ENCODE results near the gene MED13L.

Gene MED13L

DNA sequence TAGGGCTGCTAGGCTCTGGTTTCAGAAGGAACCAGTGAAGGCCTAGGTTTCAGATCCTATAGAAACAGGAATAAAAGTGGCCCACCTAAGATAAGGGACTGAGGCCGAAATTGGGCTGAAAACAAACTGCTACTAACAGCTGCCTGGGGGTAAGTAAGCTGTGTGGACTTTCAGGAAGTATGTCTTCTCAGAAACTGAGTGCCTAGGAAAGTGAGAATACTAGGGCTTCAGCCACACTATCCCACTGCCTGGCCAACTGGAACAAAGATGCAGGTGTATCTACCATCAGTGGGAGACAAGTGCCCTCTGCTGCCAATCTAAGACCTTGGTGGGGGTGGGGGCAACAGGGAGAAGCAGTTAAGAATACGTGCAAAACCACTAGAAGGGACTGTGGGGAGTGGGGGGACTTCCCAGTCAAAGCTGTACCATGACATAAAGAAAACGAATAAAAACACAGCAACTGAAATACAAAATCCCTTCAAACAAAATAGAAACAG, 82.5 kb downstream of the MED13L start:
- peak overlapping the region; percentile 34 to 66 for H3K27ac ChIP-seq (ENCODE audit: insufficient read depth in 1 of 2, low read depth in 1 of 2, low read length in 2 of 2, poor library complexity in 1 of 2, severe bottlenecking in 2 of 2)
- POLR2A ChIA-PET, result interaction anchor here (0.6 kb wide), 1 partner anchor 66 kb away, joined by 5 read pairs; no protein-coding TSS in a partner anchor
- peak; percentile 37 to 86 (median 86) for DNase-seq
- no peak overlapping the region for H3K4me3 ChIP-seq (ENCODE audit: control insufficient read depth in 1 of 7, extremely low read depth in 1 of 7, insufficient read depth in 4 of 7, low read depth in 2 of 7, low read length in 6 of 7)
- no peaks in the 10 kb centered on the region for H3K36me3 ChIP-seq (ENCODE audit: control insufficient read depth in 4 of 4, insufficient read depth in 4 of 4, low read length in 3 of 4)
- H3K4me1 ChIP-seq (ENCODE audit: control extremely low read depth in 1 of 4, control insufficient read depth in 4 of 4, insufficient read depth in 4 of 4, low read length in 3 of 4), result peaks cover 6 to 23% (median 18%) of the 10 kb centered on the region in 4 experiments
- no peaks in the 10 kb centered on the region for H3K27me3 ChIP-seq (replicated peaks in 2 of 5; ENCODE audit: control insufficient read depth in 4 of 5, insufficient read depth in 5 of 5, low read length in 4 of 5)
- no peaks in the 10 kb centered on the region for H3K9me3 ChIP-seq (ENCODE audit: control extremely low read depth in 1 of 5, control insufficient read depth in 4 of 5, insufficient read depth in 2 of 5, low read depth in 1 of 5, low read length in 4 of 5)
- CTCF ChIA-PET, result interaction anchor here (0.6 to 4.4 kb wide), 9 partner anchors 9 to 514 kb away, joined by 3 to 17 read pairs (median 3); no protein-coding TSS in a partner anchor
- 20% methylated on average over 1 of the region's 3 CpGs for WGBS (ENCODE audit: insufficient coverage)

DNA sequence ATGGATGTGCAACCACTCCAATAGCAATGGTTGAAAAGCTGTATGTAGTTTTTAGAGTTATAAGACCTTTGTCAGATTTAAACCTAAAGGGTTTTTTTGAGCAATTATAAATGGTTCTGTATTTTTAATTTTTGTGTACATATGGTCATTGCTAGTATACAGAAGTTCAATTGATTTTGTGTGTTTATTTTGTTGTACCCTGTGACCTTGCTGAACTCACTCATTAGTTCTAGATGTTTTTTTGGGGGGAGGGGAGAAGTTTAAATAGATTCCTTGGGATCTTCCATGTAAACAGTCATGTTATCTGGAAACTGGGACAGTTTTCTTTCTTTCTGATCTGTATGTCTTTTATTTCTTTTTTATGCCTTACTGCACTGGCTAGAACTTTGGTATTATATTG, 87.8 kb downstream of the MED13L start:
- no peaks in the 10 kb centered on the region for H3K36me3 ChIP-seq (ENCODE audit: control insufficient read depth in 4 of 4, insufficient read depth in 4 of 4, low read length in 3 of 4)
- H3K4me1 ChIP-seq (ENCODE audit: control extremely low read depth in 1 of 4, control insufficient read depth in 4 of 4, insufficient read depth in 4 of 4, low read length in 3 of 4), result peaks cover under 1 to 21% (median 9%) of the 10 kb centered on the region in 4 experiments
- ChIA-PET CTCF (interaction anchor here (0.5 kb wide), 1 partner anchor 498 kb away, joined by 3 read pairs; no protein-coding TSS in a partner anchor), POLR2A (no interaction called here)
- no peak overlapping the region for H3K27ac ChIP-seq (ENCODE audit: insufficient read depth in 1 of 2, low read depth in 1 of 2, low read length in 2 of 2, poor library complexity in 1 of 2, severe bottlenecking in 2 of 2)
- H3K9me3 ChIP-seq (ENCODE audit: control extremely low read depth in 1 of 5, control insufficient read depth in 4 of 5, insufficient read depth in 2 of 5, low read depth in 1 of 5, low read length in 4 of 5), result no peaks in the 10 kb centered on the region
- DNase-seq, result no peak
- H3K4me3 ChIP-seq (ENCODE audit: control insufficient read depth in 1 of 7, extremely low read depth in 1 of 7, insufficient read depth in 4 of 7, low read depth in 2 of 7, low read length in 6 of 7), result no peak overlapping the region
- no peaks in the 10 kb centered on the region for H3K27me3 ChIP-seq (replicated peaks in 2 of 5; ENCODE audit: control insufficient read depth in 4 of 5, insufficient read depth in 5 of 5, low read length in 4 of 5)

DNA sequence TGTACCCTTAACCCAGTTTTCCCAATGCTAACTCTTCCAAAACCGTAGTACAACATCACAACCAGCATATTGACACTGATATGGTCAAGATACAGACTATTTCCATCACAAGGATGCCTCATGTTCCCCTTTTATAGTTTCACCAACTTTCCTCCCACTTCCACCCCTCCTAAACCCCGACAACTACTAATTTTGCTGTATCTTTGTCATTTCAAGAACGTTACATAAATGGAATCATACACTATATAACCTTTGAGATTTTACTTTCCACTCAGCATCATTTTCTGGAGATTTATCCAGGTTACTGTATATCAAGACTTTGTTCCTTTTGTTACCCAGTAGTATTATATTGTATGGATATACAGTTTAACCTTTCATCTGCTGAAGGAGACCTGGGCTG, 88.9 kb downstream of the MED13L start:
- Histone ChIP-seq H3K27me3 (replicated peaks in 2 of 5; ENCODE audit: control insufficient read depth in 4 of 5, insufficient read depth in 5 of 5, low read length in 4 of 5) (no peaks in the 10 kb centered on the region), H3K4me1 (ENCODE audit: control extremely low read depth in 1 of 4, control insufficient read depth in 4 of 4, insufficient read depth in 4 of 4, low read length in 3 of 4) (peaks cover 0 to 26% (median 13%) of the 10 kb centered on the region in 4 experiments), H3K27ac (ENCODE audit: insufficient read depth in 1 of 2, low read depth in 1 of 2, low read length in 2 of 2, poor library complexity in 1 of 2, severe bottlenecking in 2 of 2) (no peak overlapping the region), H3K9me3 (ENCODE audit: control extremely low read depth in 1 of 5, control insufficient read depth in 4 of 5, insufficient read depth in 2 of 5, low read depth in 1 of 5, low read length in 4 of 5) (no peaks in the 10 kb centered on the region), H3K36me3 (ENCODE audit: control insufficient read depth in 4 of 4, insufficient read depth in 4 of 4, low read length in 3 of 4) (no peaks in the 10 kb centered on the region), H3K4me3 (ENCODE audit: control insufficient read depth in 1 of 7, extremely low read depth in 1 of 7, insufficient read depth in 4 of 7, low read depth in 2 of 7, low read length in 6 of 7) (no peak overlapping the region)
- POLR2A ChIA-PET, result no interaction called here
- DNase-seq, result no peak
- WGBS (ENCODE audit: insufficient coverage), result 83% methylated on average over 2 of the region's 3 CpGs
- CTCF ChIA-PET, result interaction anchor here (2.6 kb wide), 1 partner anchor 16 kb away, joined by 6 read pairs; no protein-coding TSS in a partner anchor

DNA sequence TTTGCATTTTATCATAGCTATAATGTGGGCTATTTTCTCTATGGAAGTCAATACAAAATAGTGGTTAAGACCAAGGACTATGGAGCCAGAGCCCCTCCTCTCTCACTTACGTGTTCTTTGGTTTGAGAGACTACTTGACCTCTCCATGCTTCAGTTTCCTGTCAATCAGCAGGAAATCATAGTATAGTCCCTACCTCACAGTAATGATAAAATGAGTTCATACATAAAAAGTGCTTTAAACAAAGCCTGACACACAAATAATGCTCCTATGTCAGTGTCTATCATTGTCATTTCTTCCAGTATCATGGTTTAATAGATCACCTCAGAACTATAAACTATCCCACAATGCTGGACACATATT, 90.4 kb downstream of the MED13L start:
- Histone ChIP-seq H3K27me3 (replicated peaks in 2 of 5; ENCODE audit: control insufficient read depth in 4 of 5, insufficient read depth in 5 of 5, low read length in 4 of 5) (no peaks in the 10 kb centered on the region), H3K36me3 (ENCODE audit: control insufficient read depth in 4 of 4, insufficient read depth in 4 of 4, low read length in 3 of 4) (no peaks in the 10 kb centered on the region), H3K4me1 (ENCODE audit: control extremely low read depth in 1 of 4, control insufficient read depth in 4 of 4, insufficient read depth in 4 of 4, low read length in 3 of 4) (peaks cover 7 to 34% (median 20%) of the 10 kb centered on the region in 4 experiments), H3K4me3 (ENCODE audit: control insufficient read depth in 1 of 7, extremely low read depth in 1 of 7, insufficient read depth in 4 of 7, low read depth in 2 of 7, low read length in 6 of 7) (no peak overlapping the region), H3K9me3 (ENCODE audit: control extremely low read depth in 1 of 5, control insufficient read depth in 4 of 5, insufficient read depth in 2 of 5, low read depth in 1 of 5, low read length in 4 of 5) (no peaks in the 10 kb centered on the region), H3K27ac (ENCODE audit: insufficient read depth in 1 of 2, low read depth in 1 of 2, low read length in 2 of 2, poor library complexity in 1 of 2, severe bottlenecking in 2 of 2) (no peak overlapping the region)
- ChIA-PET CTCF (interaction anchor here (1.7 to 2.6 kb wide), 2 partner anchors 11 to 17 kb away, joined by 4 to 6 read pairs; no protein-coding TSS in a partner anchor), POLR2A (no interaction called here)
- DNase-seq, result no peak
- 67% methylated on average over 1 of the region's 1 CpG for WGBS (ENCODE audit: insufficient coverage)

DNA sequence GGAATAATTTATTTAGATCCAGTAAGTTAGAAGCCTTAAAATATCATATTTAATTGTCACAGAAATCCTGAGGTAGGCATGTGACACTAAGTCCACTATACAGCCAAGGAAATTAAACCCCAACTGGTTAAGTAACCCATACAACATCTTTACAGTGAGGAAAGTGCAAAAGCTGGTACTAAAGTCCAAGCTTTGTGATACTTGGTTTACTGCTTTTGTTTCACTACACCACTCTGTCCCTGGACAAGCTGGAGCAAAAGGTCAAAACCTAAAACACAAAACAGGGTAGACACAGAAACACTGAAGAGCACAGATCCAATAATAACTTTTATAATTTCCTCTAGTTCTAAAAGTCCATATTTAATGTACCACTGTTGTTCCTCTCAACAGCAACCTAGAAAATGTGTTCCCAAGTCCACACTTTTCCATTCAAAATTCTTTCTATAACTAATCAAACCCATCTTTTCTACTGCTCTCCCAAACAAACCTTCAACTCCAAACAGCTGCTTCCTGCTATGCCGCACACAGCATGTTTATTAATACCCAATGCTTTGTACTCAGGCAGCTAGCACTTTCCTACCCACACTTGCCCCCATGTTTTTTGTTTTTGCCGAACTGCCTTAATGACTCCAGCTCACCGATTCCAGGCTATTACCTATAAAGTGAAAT, 90.9 kb downstream of the MED13L start:
- ChIA-PET CTCF (interaction anchor here (1.0 to 2.6 kb wide), 3 partner anchors 11 to 18 kb away, joined by 3 to 6 read pairs (median 4); no protein-coding TSS in a partner anchor), POLR2A (no interaction called here)
- Histone ChIP-seq H3K36me3 (ENCODE audit: control insufficient read depth in 4 of 4, insufficient read depth in 4 of 4, low read length in 3 of 4) (no peaks in the 10 kb centered on the region), H3K27me3 (replicated peaks in 2 of 5; ENCODE audit: control insufficient read depth in 4 of 5, insufficient read depth in 5 of 5, low read length in 4 of 5) (no peaks in the 10 kb centered on the region), H3K9me3 (ENCODE audit: control extremely low read depth in 1 of 5, control insufficient read depth in 4 of 5, insufficient read depth in 2 of 5, low read depth in 1 of 5, low read length in 4 of 5) (no peaks in the 10 kb centered on the region), H3K27ac (ENCODE audit: insufficient read depth in 1 of 2, low read depth in 1 of 2, low read length in 2 of 2, poor library complexity in 1 of 2, severe bottlenecking in 2 of 2) (no peak overlapping the region), H3K4me1 (ENCODE audit: control extremely low read depth in 1 of 4, control insufficient read depth in 4 of 4, insufficient read depth in 4 of 4, low read length in 3 of 4) (peaks cover 7 to 34% (median 20%) of the 10 kb centered on the region in 4 experiments), H3K4me3 (ENCODE audit: control insufficient read depth in 1 of 7, extremely low read depth in 1 of 7, insufficient read depth in 4 of 7, low read depth in 2 of 7, low read length in 6 of 7) (no peak overlapping the region)
- DNase-seq, result no peak
- WGBS (ENCODE audit: insufficient coverage), result no CpG with 5 or more reads among the region's 3 CpGs

DNA sequence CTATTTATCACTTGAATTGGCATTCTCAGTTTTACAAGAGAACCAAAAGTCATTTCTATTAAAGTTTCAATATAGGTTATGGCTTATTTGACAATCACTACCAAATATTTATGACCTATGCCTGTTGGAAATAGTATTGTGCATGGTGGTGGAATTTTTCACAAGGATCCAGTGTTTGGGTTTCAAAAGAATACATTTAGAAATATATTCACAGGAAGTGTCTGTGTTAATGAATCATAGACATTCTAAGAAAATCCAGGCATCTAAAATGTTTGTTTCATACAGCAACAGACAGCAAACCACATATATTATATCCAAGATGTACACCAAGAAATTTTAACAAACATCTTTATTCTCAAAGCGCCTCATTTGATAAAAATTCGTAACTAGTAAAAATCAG, 92.7 kb downstream of the MED13L start:
- H3K4me3 ChIP-seq (ENCODE audit: control insufficient read depth in 1 of 7, extremely low read depth in 1 of 7, insufficient read depth in 4 of 7, low read depth in 2 of 7, low read length in 6 of 7), result no peak overlapping the region
- no peaks in the 10 kb centered on the region for H3K9me3 ChIP-seq (ENCODE audit: control extremely low read depth in 1 of 5, control insufficient read depth in 4 of 5, insufficient read depth in 2 of 5, low read depth in 1 of 5, low read length in 4 of 5)
- H3K27ac ChIP-seq (ENCODE audit: insufficient read depth in 1 of 2, low read depth in 1 of 2, low read length in 2 of 2, poor library complexity in 1 of 2, severe bottlenecking in 2 of 2), result no peak overlapping the region
- ChIA-PET POLR2A (no interaction called here), CTCF (interaction anchor here (0.7 to 1.1 kb wide), 2 partner anchors 10 to 14 kb away, joined by 3 read pairs; no protein-coding TSS in a partner anchor)
- DNase-seq, result no peak
- peaks cover 7 to 34% (median 20%) of the 10 kb centered on the region in 4 experiments for H3K4me1 ChIP-seq (ENCODE audit: control extremely low read depth in 1 of 4, control insufficient read depth in 4 of 4, insufficient read depth in 4 of 4, low read length in 3 of 4)
- no CpG with 5 or more reads among the region's 2 CpGs for WGBS (ENCODE audit: insufficient coverage)
- no peaks in the 10 kb centered on the region for H3K27me3 ChIP-seq (replicated peaks in 2 of 5; ENCODE audit: control insufficient read depth in 4 of 5, insufficient read depth in 5 of 5, low read length in 4 of 5)
- peaks cover 0 to 3% (median 1%) of the 10 kb centered on the region in 4 experiments for H3K36me3 ChIP-seq (ENCODE audit: control insufficient read depth in 4 of 4, insufficient read depth in 4 of 4, low read length in 3 of 4)

DNA sequence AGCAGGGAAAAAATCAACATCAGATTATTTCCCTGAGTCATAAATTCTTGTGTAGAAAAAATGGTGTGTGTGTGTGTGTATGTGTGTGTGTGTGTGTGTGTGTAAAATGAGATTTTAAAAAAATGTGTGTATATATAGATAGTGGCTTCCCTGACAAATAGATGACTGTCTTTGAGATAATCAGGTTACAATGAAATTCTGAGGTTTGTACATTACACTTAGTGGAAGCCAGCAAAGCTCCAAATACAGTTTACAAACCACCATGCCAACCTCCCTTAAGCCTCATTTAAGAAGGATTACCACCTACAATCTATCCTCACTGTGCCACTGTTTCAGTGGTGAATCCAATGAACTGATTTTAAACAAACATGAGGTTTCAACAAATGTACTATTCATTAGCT, 93.8 kb downstream of the MED13L start:
- ChIA-PET POLR2A (no interaction called here), CTCF (interaction anchor here (1.0 to 1.1 kb wide), 2 partner anchors 13 to 16 kb away, joined by 3 read pairs; no protein-coding TSS in a partner anchor)
- Histone ChIP-seq H3K4me1 (ENCODE audit: control extremely low read depth in 1 of 4, control insufficient read depth in 4 of 4, insufficient read depth in 4 of 4, low read length in 3 of 4) (peaks cover 7 to 34% (median 20%) of the 10 kb centered on the region in 4 experiments), H3K9me3 (ENCODE audit: control extremely low read depth in 1 of 5, control insufficient read depth in 4 of 5, insufficient read depth in 2 of 5, low read depth in 1 of 5, low read length in 4 of 5) (no peaks in the 10 kb centered on the region), H3K4me3 (ENCODE audit: control insufficient read depth in 1 of 7, extremely low read depth in 1 of 7, insufficient read depth in 4 of 7, low read depth in 2 of 7, low read length in 6 of 7) (no peak overlapping the region), H3K27me3 (replicated peaks in 2 of 5; ENCODE audit: control insufficient read depth in 4 of 5, insufficient read depth in 5 of 5, low read length in 4 of 5) (no peaks in the 10 kb centered on the region), H3K36me3 (ENCODE audit: control insufficient read depth in 4 of 4, insufficient read depth in 4 of 4, low read length in 3 of 4) (peaks cover 0 to 3% (median 1%) of the 10 kb centered on the region in 4 experiments), H3K27ac (ENCODE audit: insufficient read depth in 1 of 2, low read depth in 1 of 2, low read length in 2 of 2, poor library complexity in 1 of 2, severe bottlenecking in 2 of 2) (no peak overlapping the region)
- DNase-seq, result no peak

Data from common myeloid progenitor, CD34-positive (primary cell).